ENCODE measurements around the gene HDAC8. TPM values are rescaled to one million over a fixed set of nuclear protein-coding genes. Genes with fewer than 3 reads are reported as not detected.

HDAC8 gene
- total and polyA plus RNA-seq, 9 donors, result 16.9 to 33.7 (median 24.2) TPM

- TF ChIP-seq POLR2A (IDR thresholded peaks at IDR 0.05) (no peak), EP300 (IDR thresholded peaks at IDR 0.05) (no peak), CTCF (IDR thresholded peaks at IDR 0.05) (no peak)
- WGBS, 3 donors, result 24 to 48% (median 38%) methylated on average over 8 of the region's 8 CpGs
- Histone ChIP-seq H3K27me3 (no peaks in the 10 kb centered on the region), H3K4me1 (ENCODE audit: insufficient read depth) (peaks cover 3% of the 10 kb centered on the region), H3K4me3 (no peak overlapping the region), H3K9me3 (no peaks in the 10 kb centered on the region), H3K27ac (no peak overlapping the region), H3K36me3 (no peaks in the 10 kb centered on the region)
- intact Hi-C loops (cut with DNase I), result no loop called here
- peak in 3 of 5 donors; percentile 20 to 35 (median 23) for DNase-seq
These were observed 178.0 kb downstream of the HDAC8 start for GRCh38 chrX:72394518-72395170.

GRCh38 chrX:72393836-72394517 lies 178.7 kb downstream of the HDAC8 start:
- H3K27me3 ChIP-seq, result no peaks in the 10 kb centered on the region
- WGBS, 3 donors, result 52 to 65% (median 56%) methylated on average over 8 of the region's 8 CpGs
- H3K4me3 ChIP-seq, result no peak overlapping the region
- TF ChIP-seq CTCF (IDR thresholded peaks at IDR 0.05) (no peak), EP300 (IDR thresholded peaks at IDR 0.05) (no peak), POLR2A (IDR thresholded peaks at IDR 0.05) (no peak)
- peaks cover 3% of the 10 kb centered on the region for H3K4me1 ChIP-seq (ENCODE audit: insufficient read depth)
- H3K36me3 ChIP-seq, result no peaks in the 10 kb centered on the region
- H3K9me3 ChIP-seq, result no peaks in the 10 kb centered on the region
- no peak for DNase-seq
- intact Hi-C loops (cut with DNase I), result no loop called here
- no peak overlapping the region for H3K27ac ChIP-seq

GRCh38 chrX:72392816-72393800 lies 179.5 kb downstream of the HDAC8 start:
- peaks cover 3% of the 10 kb centered on the region for H3K4me1 ChIP-seq (ENCODE audit: insufficient read depth)
- H3K36me3 ChIP-seq, result no peaks in the 10 kb centered on the region
- no peaks in the 10 kb centered on the region for H3K27me3 ChIP-seq
- DNase-seq, result no peak
- intact Hi-C loops (cut with DNase I), result no loop called here
- H3K4me3 ChIP-seq, result no peak overlapping the region
- H3K9me3 ChIP-seq, result no peaks in the 10 kb centered on the region
- 50 to 60% (median 55%) methylated on average over 11 of the region's 11 CpGs for WGBS, 3 donors
- H3K27ac ChIP-seq, result no peak overlapping the region
- TF ChIP-seq CTCF (IDR thresholded peaks at IDR 0.05) (no peak), EP300 (IDR thresholded peaks at IDR 0.05) (no peak), POLR2A (IDR thresholded peaks at IDR 0.05) (no peak)

GRCh38 chrX:72392042-72392441 lies 180.6 kb downstream of the HDAC8 start:
- intact Hi-C loops (cut with DNase I), result no loop called here
- Histone ChIP-seq H3K27me3 (no peaks in the 10 kb centered on the region), H3K27ac (no peak overlapping the region), H3K9me3 (no peaks in the 10 kb centered on the region), H3K4me3 (no peak overlapping the region), H3K36me3 (no peaks in the 10 kb centered on the region), H3K4me1 (ENCODE audit: insufficient read depth) (peaks cover 3% of the 10 kb centered on the region)
- DNase-seq, result no peak
- no peak for TF ChIP-seq EP300 (IDR thresholded peaks at IDR 0.05)
- TF ChIP-seq CTCF (IDR thresholded peaks at IDR 0.05), result no peak
- no peak for TF ChIP-seq POLR2A (IDR thresholded peaks at IDR 0.05)

Data from ovary (tissue), 9 donors.